H1 (cell line): ENCODE measurements around the gene LRRC43. TPM values are rescaled to one million over a fixed set of nuclear protein-coding genes. Genes with fewer than 3 reads are reported as not detected.

ENCODE experiments used
- USF2 ChIP-seq: IDR thresholded peaks from 2 replicates; pipeline ENCODE4 v1.6.1; 2011; ENCODE audit warnings: low read length, improper control_type of control experiment
- polyA plus RNA-seq, 7 experiments: library from polyadenylated mRNA; depleted of rRNA in 3 of 7; stranded (reverse) in 5 of 7; unstranded in 2 of 7; fragments of >200 nt in 5 of 7; fragments of 200-250 nt in 2 of 7; gene quantifications; 1 replicate in 5 of 7; 2 replicates in 1 of 7; 4 replicates in 1 of 7; pipeline versions ENCODE4 v1.2.1 to v1.2.3, GENCODE V29; 2011 to 2013; ENCODE audit warnings: missing spikeins in 2 of 7, mixed read lengths in 2 of 7
- total RNA-seq: library from RNA; stranded (reverse); fragmentation: NEBNext Ultra II Directional; extraction: Animal tissue kit (Norgen Biotek cat#: 25700); gene quantifications from 2 replicates; pipeline ENCODE4 v1.2.1, GENCODE V29; 2021

The LRRC43 gene
- total and polyA plus RNA-seq, 2 of the 8 experiments (the other 6 are each of a cell fraction or from before 2014, with no cell fraction given): 0.35 to 0.44 TPM

GRCh38 chr12:122250047-122250446, 67.1 kb downstream of the LRRC43 start (continued):
- TF ChIP-seq USF2: no peak
